D721Med (cell line): ENCODE results near the gene HOXA11.

Experiments
- DNase-seq: peaks from one replicate; pipeline ENCODE4 v3.0.0; 2011; ENCODE audit warnings: low spot score; ENCODE audit not compliant: insufficient read length
- FAIRE-seq: peaks from 2 replicates; lab custom pipeline; 2011; peaks lifted over from hg19 to GRCh38; lab: Jason Lieb, UNC
- TF ChIP-seq, protein P1 (sequence below): IDR thresholded peaks from 2 replicates; pipeline ENCODE4 v1.5.1; 2012; ENCODE audit warnings: mild to moderate bottlenecking, control low read depth; ENCODE audit not compliant: insufficient read depth; ENCODE audit errors: missing control alignments

The HOXA11 gene

DNA sequence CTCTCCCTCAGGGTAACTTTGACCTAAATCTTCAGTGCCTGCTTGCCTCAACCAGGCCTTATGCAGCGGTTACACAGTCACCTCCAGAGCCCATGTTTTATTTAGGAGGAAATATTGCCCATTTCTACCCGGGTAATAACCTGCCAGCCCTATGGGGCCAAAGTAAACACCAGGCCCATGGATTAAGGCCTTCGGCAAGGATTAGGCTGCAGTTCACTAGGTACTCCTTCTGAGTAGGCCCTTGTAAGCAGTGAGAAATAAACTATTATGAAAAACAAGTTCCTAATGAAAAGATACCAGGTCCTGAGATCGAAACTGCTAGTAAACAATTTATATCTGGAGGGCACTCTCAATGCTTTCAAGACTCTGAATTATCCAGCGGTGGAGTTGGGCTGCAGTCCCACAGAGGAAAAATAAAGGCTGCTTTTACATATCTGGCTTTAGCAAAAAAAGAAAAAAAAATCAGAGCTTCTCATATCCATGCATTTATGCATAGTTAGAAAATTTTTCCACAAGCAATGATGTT is 7.2 kb downstream of the HOXA11 start:
- DNase-seq, result no peak
- no peak for FAIRE-seq
- TF ChIP-seq, protein P1, sequence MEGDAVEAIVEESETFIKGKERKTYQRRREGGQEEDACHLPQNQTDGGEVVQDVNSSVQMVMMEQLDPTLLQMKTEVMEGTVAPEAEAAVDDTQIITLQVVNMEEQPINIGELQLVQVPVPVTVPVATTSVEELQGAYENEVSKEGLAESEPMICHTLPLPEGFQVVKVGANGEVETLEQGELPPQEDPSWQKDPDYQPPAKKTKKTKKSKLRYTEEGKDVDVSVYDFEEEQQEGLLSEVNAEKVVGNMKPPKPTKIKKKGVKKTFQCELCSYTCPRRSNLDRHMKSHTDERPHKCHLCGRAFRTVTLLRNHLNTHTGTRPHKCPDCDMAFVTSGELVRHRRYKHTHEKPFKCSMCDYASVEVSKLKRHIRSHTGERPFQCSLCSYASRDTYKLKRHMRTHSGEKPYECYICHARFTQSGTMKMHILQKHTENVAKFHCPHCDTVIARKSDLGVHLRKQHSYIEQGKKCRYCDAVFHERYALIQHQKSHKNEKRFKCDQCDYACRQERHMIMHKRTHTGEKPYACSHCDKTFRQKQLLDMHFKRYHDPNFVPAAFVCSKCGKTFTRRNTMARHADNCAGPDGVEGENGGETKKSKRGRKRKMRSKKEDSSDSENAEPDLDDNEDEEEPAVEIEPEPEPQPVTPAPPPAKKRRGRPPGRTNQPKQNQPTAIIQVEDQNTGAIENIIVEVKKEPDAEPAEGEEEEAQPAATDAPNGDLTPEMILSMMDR, result no peak

GRCh38 chr7:27176962-27177794 is 7.9 kb downstream of the HOXA11 start:
- TF ChIP-seq, protein P1, result no peak
- DNase-seq, result no peak
- FAIRE-seq, result no peak

- no peak for DNase-seq
- TF ChIP-seq, protein P1, result no peak
- FAIRE-seq, result no peak
These were observed 8.5 kb downstream of the HOXA11 start for GRCh38 chr7:27176524-27176845.

DNA sequence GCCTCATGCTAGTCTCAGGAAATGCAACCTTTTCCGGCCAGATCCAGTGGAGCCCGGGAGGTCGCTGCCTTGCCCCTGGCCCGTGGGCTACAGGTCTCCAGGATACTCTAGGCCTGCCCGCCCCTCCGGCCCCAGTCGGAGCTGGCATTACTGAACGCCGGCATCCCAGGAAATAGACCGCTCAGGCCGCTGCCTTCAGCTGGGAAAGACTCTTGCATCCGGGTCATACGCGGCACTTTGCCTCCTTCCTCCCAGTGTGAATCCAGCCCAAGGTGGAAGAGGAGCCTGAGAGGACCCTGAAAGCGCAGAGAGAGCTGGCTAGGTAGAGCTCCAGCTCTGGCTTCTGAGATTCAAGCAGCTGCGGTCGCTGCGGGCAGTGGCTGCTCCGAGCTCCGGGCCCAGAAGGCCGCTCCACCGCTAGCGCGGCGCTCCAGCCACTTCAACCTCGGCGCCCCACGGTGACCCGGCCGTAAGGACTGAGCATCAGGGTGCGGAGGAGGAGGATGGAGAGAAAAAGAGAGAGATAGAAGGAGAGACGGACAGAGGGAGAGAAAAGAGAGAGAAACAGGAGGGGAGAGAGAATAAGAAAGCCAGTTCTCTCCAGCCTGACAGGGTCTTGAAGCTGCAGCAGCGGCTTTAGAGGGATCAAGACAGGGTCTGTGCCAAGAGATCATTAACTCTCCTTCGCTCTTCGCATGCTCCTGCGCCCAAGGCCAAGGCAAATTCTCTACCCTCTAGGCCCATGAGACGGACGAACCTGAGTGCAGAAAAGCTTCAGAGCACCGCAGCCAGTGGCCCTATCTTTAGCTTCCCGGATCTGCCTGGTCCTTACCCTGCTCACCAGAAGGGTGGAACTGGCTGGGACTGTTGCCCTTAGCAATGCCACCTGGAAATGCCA is 9.2 kb downstream of the HOXA11 start:
- FAIRE-seq, result no peak
- no peak for DNase-seq
- TF ChIP-seq, protein P1, result no peak

- no peak for DNase-seq
- TF ChIP-seq, protein P1, result no peak
- FAIRE-seq, result no peak
These were observed 10.0 kb downstream of the HOXA11 start for GRCh38 chr7:27174874-27175625.

DNA sequence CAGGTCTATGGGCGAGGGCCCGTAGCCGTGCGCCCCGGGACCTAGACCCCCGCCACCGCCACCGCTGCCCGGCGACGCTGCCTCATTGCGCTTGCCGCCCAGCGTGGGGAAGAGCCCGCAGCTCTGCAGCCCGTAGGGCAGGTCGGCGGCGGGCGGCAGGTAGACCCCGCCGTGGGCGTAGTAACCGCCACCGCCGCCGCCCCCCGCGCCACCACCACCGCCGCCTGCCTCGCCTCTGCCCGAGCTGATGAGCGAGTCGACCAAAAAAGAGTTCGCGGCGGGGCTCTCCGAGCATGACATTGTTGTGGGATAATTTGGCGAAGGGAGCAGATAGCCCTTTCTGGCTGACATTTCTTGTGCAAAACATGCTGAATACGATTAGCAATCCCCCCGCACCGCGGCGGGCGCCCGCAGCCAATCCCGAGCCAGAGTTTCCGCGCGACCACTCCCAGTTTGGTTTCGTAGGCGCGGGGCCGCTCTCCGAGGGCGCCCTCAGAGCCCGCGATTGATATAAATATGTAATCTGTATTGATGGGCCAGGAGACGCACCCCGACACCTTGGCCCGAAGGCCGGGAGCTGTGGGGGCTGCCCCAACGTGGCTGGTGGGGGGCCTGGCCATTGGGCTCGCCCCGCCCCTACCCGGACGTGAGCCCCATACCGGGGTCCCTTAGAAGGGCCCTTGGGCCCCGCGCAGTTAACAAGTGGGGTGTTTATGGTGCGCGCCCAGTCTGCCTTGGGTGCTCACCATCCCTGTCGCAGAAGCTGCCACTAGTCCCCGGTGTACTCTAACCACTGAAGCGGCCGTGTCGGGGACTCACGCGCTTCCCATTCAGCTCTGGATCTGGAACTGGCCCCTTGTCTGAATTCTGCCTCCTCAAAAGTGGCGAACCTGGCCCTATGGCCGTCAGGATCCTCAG is 10.8 kb downstream of the HOXA11 start, which contains the start of gene HOXA10:
TSS of gene HOXA10 (minus strand) at position 365 of the 918 bp plus-strand sequence. CDS start at position 351, 14 bp downstream.
- FAIRE-seq (no peak), DNase-seq (no peak)
- TF ChIP-seq, protein P1, result no peak
